ENCODE data around the gene SENP8. TPM values are rescaled to one million over a fixed set of nuclear protein-coding genes. Genes with fewer than 3 reads are reported as not detected.

Gene SENP8
- total RNA-seq, 1 donor from 2014 or later: 1.2 TPM

GRCh38 chr15:72175186-72176044 lies 57.2 kb downstream of the SENP8 start:
- no peak overlapping the region for H3K4me3 ChIP-seq (ENCODE audit: low read depth, low read length)
- DNase-seq (ENCODE audit: low read depth): no peak

GRCh38 chr15:72176159-72176558 lies 58.0 kb downstream of the SENP8 start:
- no peak overlapping the region for H3K4me3 ChIP-seq (ENCODE audit: low read depth, low read length)
- no peak for DNase-seq (ENCODE audit: low read depth)
- no peak for TF ChIP-seq CTCF (conservative IDR thresholded peaks at IDR 0.05; ENCODE audit: low read depth, low read length)

More at GRCh38 chr15:72175186-72176044, 57.2 kb downstream of the SENP8 start:
- TF ChIP-seq CTCF (conservative IDR thresholded peaks at IDR 0.05; ENCODE audit: low read depth, low read length): no peak

- no peak for DNase-seq (ENCODE audit: low read depth)
- H3K4me3 ChIP-seq (ENCODE audit: low read depth, low read length): no peak overlapping the region
- TF ChIP-seq CTCF (conservative IDR thresholded peaks at IDR 0.05; ENCODE audit: low read depth, low read length): no peak
These were observed 58.5 kb downstream of the SENP8 start for GRCh38 chr15:72176743-72177142.

GRCh38 chr15:72178976-72179585 lies 60.9 kb downstream of the SENP8 start:
- no peak overlapping the region for H3K4me3 ChIP-seq (ENCODE audit: low read depth, low read length)
- DNase-seq (ENCODE audit: low read depth): no peak
- TF ChIP-seq CTCF (conservative IDR thresholded peaks at IDR 0.05; ENCODE audit: low read depth, low read length): no peak

GRCh38 chr15:72179950-72180581 lies 61.9 kb downstream of the SENP8 start:
- no peak for DNase-seq (ENCODE audit: low read depth)
- H3K4me3 ChIP-seq (ENCODE audit: low read depth, low read length): no peak overlapping the region
- TF ChIP-seq CTCF (conservative IDR thresholded peaks at IDR 0.05; ENCODE audit: low read depth, low read length): peak; percentile 6

- DNase-seq (ENCODE audit: low read depth): no peak
- TF ChIP-seq CTCF (conservative IDR thresholded peaks at IDR 0.05; ENCODE audit: low read depth, low read length): no peak
- H3K4me3 ChIP-seq (ENCODE audit: low read depth, low read length): no peak overlapping the region
These were observed 62.6 kb downstream of the SENP8 start for GRCh38 chr15:72180761-72181324.

Data from epithelial cell of proximal tubule (primary cell).